Coronary artery (tissue), 2 donors: ENCODE measurements around the gene TNFRSF21.

Experiments
- DNase-seq: peaks from one replicate; pipeline ENCODE4 v3.0.0-alpha.2; 2017; ENCODE audit warnings: low spot score
- H3K27ac ChIP-seq, 2 donors: fragments of 200-600 bp; sonication (generic); one replicate each; pipeline ENCODE4 v1.5.1; 2016 to 2019
- H3K4me3 ChIP-seq: fragments of 200-600 bp; sonication (generic); 2 replicates; pipeline ENCODE4 v1.5.1; 2016; ENCODE audit warnings: mild to moderate bottlenecking, moderate library complexity
- TF ChIP-seq, protein P1 (sequence below): fragments of 200-600 bp; sonication (generic); IDR thresholded peaks from one replicate; pipeline ENCODE4 v1.5.1; 2019; ENCODE audit warnings: antibody characterized with exemption

Gene TNFRSF21

DNA sequence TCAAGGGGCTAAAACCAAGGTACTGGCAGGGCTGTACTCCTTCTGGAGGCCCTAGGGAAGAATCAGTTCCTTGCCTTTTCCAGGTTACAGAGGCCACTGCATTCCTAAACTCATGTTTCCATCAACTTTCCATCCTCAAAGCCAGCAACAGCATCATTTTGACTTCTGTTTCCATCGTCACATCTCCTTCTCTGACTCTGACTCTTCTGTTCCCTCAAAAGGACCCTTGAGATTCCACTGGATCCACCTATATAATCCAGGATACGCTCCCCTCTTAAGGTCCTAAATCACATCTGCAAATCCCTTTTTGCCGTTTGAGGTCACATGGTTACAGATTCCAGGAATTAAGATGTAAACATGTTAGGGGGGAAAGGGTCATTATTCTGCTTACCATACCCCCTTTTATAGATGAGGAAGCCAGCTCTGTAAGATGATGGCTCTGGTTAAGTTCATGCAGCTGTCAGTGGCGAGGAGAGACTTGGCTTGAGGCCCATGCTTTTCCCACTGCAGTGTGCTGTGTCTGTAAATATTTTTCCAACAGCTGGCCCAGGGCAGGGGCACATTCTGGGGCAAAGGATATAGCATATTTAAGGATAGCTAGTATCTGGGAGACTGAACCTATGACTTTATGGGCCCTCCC is 114.6 kb downstream of the TNFRSF21 start:
- H3K27ac ChIP-seq, result no peak overlapping the region
- TF ChIP-seq, protein P1, sequence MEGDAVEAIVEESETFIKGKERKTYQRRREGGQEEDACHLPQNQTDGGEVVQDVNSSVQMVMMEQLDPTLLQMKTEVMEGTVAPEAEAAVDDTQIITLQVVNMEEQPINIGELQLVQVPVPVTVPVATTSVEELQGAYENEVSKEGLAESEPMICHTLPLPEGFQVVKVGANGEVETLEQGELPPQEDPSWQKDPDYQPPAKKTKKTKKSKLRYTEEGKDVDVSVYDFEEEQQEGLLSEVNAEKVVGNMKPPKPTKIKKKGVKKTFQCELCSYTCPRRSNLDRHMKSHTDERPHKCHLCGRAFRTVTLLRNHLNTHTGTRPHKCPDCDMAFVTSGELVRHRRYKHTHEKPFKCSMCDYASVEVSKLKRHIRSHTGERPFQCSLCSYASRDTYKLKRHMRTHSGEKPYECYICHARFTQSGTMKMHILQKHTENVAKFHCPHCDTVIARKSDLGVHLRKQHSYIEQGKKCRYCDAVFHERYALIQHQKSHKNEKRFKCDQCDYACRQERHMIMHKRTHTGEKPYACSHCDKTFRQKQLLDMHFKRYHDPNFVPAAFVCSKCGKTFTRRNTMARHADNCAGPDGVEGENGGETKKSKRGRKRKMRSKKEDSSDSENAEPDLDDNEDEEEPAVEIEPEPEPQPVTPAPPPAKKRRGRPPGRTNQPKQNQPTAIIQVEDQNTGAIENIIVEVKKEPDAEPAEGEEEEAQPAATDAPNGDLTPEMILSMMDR, result no peak
- DNase-seq, result no peak

DNA sequence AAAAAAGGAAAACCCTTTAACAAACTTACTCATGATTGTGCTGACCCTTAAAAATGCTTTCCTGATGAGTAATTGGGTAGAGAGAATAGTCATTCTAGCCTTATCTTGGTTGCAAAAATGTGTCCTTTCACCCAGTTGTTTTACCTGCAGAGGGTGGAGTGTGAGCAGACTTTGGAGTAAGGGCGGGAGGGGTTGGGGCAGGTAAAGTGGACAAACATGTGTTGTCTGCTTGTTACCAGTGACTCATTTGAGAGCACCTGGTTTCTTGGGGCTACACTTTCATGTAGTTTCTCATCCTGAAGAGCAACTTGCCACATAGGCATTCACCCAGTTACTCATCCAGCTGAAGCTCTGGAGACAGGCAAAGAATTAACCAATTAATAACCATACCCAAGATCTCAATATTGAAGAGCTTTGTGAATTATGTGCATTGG is 121.1 kb downstream of the TNFRSF21 start:
- DNase-seq, result no peak
- Histone ChIP-seq H3K4me3 (no peak overlapping the region), H3K27ac (no peak overlapping the region)
- TF ChIP-seq, protein P1, result no peak

More for the DNA sequence above, 114.6 kb downstream of the TNFRSF21 start:
- H3K4me3 ChIP-seq, result no peak overlapping the region

DNA sequence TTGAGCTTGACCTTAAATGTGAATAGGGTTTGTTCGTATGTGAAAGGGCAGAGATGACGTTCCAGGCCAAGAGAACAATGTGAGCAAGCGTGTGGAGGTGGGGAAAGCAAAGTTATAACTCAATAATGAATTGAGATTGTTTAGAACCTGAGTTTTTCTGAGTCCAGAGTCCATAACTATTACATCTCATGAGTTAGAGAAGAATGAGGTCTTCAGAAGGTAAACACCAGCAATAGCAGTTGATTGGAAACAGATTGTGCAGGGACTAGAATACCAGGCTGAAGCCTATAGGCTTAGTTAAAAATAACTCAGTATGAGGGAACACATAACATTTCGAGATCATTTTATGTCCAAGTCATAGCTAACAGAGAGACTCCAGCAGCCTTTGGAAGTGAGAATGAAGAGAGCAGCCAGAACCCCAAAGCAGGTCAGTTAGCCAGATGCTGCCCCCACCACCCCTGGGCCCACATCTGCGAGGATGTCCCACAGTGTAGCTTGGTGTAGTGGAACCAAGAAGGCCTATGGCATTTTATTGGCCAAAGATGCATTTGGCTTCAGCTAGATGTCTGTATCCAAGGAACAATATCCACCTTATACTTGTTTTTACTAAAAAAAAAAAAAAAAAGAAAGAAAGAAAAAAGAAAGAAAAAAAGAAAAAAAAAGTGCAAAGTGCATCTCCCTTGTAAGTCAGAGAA is 121.7 kb downstream of the TNFRSF21 start:
- Histone ChIP-seq H3K27ac (no peak overlapping the region), H3K4me3 (no peak overlapping the region)
- DNase-seq, result no peak
- TF ChIP-seq, protein P1, result no peak

DNA sequence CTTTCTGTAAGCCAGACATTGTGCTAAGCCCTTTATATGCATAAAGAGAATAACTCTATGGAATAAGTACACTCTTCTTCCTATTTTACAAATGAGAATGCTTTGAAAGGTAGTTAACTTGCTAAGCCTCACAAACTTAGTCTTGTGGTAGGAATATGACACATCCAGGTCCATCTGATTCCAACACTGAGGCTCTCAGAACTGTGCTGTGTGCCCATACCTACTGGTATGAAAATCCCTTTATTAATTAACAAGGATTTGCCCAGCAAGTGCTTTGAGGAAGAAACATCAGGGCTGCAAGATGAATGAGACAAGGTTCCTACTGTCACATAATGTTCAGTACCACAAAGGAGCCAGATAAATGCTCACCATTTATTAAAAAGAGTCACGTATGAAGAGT is 122.6 kb downstream of the TNFRSF21 start:
- DNase-seq, result no peak
- TF ChIP-seq, protein P1, result no peak
- Histone ChIP-seq H3K4me3 (no peak overlapping the region), H3K27ac (no peak overlapping the region)

DNA sequence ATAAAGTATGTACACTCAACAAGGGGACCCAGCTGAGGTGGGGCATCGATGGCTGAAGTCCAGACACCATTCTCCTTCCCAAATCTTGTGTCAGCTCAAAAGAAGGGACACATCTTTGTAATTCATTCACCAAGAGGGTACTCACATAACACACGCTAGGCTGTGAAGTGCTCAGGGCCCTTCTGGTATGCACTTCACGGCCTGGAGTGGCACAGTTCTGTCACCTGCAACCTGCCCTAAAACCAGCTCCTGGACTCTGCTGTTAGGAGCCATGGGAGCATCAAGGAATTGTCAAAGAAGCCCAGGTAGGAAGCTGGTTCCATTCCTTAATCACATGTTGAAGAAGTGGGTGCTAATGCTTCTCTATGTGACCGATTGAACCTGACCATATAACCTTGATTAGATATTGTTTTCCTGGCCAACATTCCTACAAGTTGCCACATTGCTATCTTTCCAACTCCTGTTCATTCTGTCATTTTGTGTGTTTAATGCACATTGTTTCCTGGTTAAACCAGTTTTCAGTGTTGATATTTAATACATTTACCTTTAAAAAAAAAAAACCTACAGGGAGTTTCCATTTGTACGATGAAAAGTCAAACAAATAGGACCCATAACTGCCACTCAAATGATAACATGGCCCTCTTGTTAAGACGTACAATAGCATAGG is 127.3 kb downstream of the TNFRSF21 start:
- DNase-seq, result no peak
- TF ChIP-seq, protein P1, result no peak
- Histone ChIP-seq H3K27ac (no peak overlapping the region), H3K4me3 (no peak overlapping the region)

DNA sequence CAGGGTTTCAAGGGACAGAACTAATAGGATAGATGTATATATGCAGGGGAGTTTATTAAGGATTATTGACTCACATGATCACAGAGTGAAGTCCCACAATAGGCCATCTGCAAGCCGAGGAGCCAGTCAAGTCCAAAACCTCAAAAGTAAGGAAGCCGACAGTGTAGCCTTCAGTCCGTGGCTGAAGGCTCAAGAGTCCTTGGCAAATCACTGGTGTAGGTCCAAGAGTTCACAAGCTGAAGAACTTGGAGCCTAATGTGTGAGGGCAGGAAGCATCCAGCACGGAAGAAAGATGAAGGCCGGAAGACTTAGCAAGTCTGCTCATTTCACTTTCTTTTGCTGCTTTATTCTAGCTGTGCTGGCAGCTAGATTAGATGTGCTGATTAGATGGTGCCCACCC is 128.0 kb downstream of the TNFRSF21 start:
- no peak overlapping the region for H3K27ac ChIP-seq
- TF ChIP-seq, protein P1, result no peak

More for the DNA sequence above, 128.0 kb downstream of the TNFRSF21 start:
- no peak overlapping the region for H3K4me3 ChIP-seq
- DNase-seq, result no peak
